CD4-positive, alpha-beta T cell treated with Interleukin-17A for 4 hours (primary cell): Measurements from ENCODE around the gene LIPT1.
"Not testable (repeated sequence)": the region's sequence is repeated elsewhere in the genome, so short reads cannot be mapped to it uniquely, and the experiment has no call there.

Experiments
- DNase-seq: peaks from one replicate; pipeline ENCODE4 v3.0.0-alpha.2; 2020; ENCODE audit warnings: mixed read lengths

The LIPT1 gene

GRCh38 chr2:99154643-99155536 is at the start of gene LIPT1, which contains the start of gene TSGA10:
Gene LIPT1 (plus strand): TSS chr2:99154967. CDS start chr2:99161958, 6,991 bp downstream.
Gene TSGA10 (minus strand): TSS chr2:99154942. CDS start chr2:99109439, 45,503 bp downstream.
- peak; percentile 93 for DNase-seq

- no peak for DNase-seq
Measured at GRCh38 chr2:99106913-99107312, 47.9 kb upstream of the LIPT1 start.

GRCh38 chr2:99111236-99111635 is 43.5 kb upstream of the LIPT1 start:
- no peak for DNase-seq

GRCh38 chr2:99111945-99112344 is 42.8 kb upstream of the LIPT1 start:
- no peak for DNase-seq

GRCh38 chr2:99112617-99113016 is 42.1 kb upstream of the LIPT1 start:
- DNase-seq = no peak

GRCh38 chr2:99127981-99128380 is 26.8 kb upstream of the LIPT1 start:
- DNase-seq = no peak

- DNase-seq = not testable (repeated sequence)
Measured at GRCh38 chr2:99135044-99135556, 19.7 kb upstream of the LIPT1 start.

- no peak for DNase-seq
Measured at GRCh38 chr2:99139003-99139402, 15.8 kb upstream of the LIPT1 start.

GRCh38 chr2:99140056-99140859 is 14.5 kb upstream of the LIPT1 start:
- no peak for DNase-seq

- no peak for DNase-seq
Measured at GRCh38 chr2:99140860-99141109, 14.0 kb upstream of the LIPT1 start.

GRCh38 chr2:99141110-99142108 is 13.4 kb upstream of the LIPT1 start, which contains the start of gene C2orf15:
Gene C2orf15 (plus strand): TSS chr2:99141707. CDS start chr2:99150559, 8,852 bp downstream.
- peak; percentile 99 for DNase-seq

- no peak for DNase-seq
Measured at GRCh38 chr2:99150706-99151105, 4.1 kb upstream of the LIPT1 start.

GRCh38 chr2:99152199-99152895 is 2.4 kb upstream of the LIPT1 start:
- DNase-seq = no peak

- DNase-seq = no peak
Measured at GRCh38 chr2:99153921-99154604, 704 bp upstream of the LIPT1 start.

GRCh38 chr2:99156891-99157290 is 2.1 kb downstream of the LIPT1 start:
- DNase-seq = no peak

- no peak for DNase-seq
Measured at GRCh38 chr2:99158599-99158998, 3.8 kb downstream of the LIPT1 start.

GRCh38 chr2:99159594-99159993 is 4.8 kb downstream of the LIPT1 start:
- DNase-seq = no peak

GRCh38 chr2:99166218-99166617 is 11.5 kb downstream of the LIPT1 start:
- no peak for DNase-seq

- DNase-seq = no peak
Measured at GRCh38 chr2:99169534-99169933, 14.8 kb downstream of the LIPT1 start.

- DNase-seq = no peak
Measured at GRCh38 chr2:99171377-99172140, 16.8 kb downstream of the LIPT1 start.
